Neuron (in vitro differentiated cells): ENCODE results near the gene NTF3.
"Not testable (repeated sequence)": the region's sequence is repeated elsewhere in the genome, so short reads cannot be mapped to it uniquely, and the experiment has no call there.

Experiments used
- H2AFZ ChIP-seq: one replicate; pipeline ENCODE4 v1.6.1; 2013; ENCODE audit warnings: low read depth, mild to moderate bottlenecking, inconsistent platforms, low read length, moderate library complexity
- H3K27me3 ChIP-seq: one replicate; pipeline ENCODE4 v1.6.1; 2013; ENCODE audit warnings: low read length; ENCODE audit not compliant: insufficient read depth
- H3K36me3 ChIP-seq: one replicate; pipeline ENCODE4 v1.6.1; 2013; ENCODE audit warnings: low read length; ENCODE audit not compliant: insufficient read depth
- H3K4me1 ChIP-seq: one replicate; pipeline ENCODE4 v1.6.1; 2013; ENCODE audit warnings: low read length; ENCODE audit not compliant: insufficient read depth
- H3K4me3 ChIP-seq: 2 replicates; pipeline ENCODE4 v1.5.1; 2013; ENCODE audit warnings: mild to moderate bottlenecking, low read length, moderate library complexity
- H3K9me3 ChIP-seq: one replicate; pipeline ENCODE4 v1.6.1; 2013; ENCODE audit warnings: low read length

NTF3 gene

GRCh38 chr12:5533368-5533767, 101.5 kb downstream of the NTF3 start:
- H3K4me1 ChIP-seq, result no peaks in the 10 kb centered on the region
- no peaks in the 10 kb centered on the region for H3K9me3 ChIP-seq
- no peak overlapping the region for H2AFZ ChIP-seq
- no peaks in the 10 kb centered on the region for H3K36me3 ChIP-seq
- H3K4me3 ChIP-seq, result no peak overlapping the region
- H3K27me3 ChIP-seq, result no peaks in the 10 kb centered on the region

GRCh38 chr12:5534426-5535199, 102.7 kb downstream of the NTF3 start:
- Histone ChIP-seq H3K27me3 (no peaks in the 10 kb centered on the region), H3K4me3 (no peak overlapping the region), H3K36me3 (no peaks in the 10 kb centered on the region), H3K9me3 (peaks cover 2% of the 10 kb centered on the region), H3K4me1 (no peaks in the 10 kb centered on the region), H2AFZ (no peak overlapping the region)

- no peaks in the 10 kb centered on the region for H3K36me3 ChIP-seq
- H3K27me3 ChIP-seq, result no peaks in the 10 kb centered on the region
- no peak overlapping the region for H3K4me3 ChIP-seq
- H3K9me3 ChIP-seq, result peaks cover 2% of the 10 kb centered on the region
- H2AFZ ChIP-seq, result no peak overlapping the region
- H3K4me1 ChIP-seq, result no peaks in the 10 kb centered on the region
These were observed 103.6 kb downstream of the NTF3 start for GRCh38 chr12:5535541-5535940.

GRCh38 chr12:5537026-5537615, 105.2 kb downstream of the NTF3 start:
- H2AFZ ChIP-seq, H3K36me3 ChIP-seq, H3K4me1 ChIP-seq, H3K9me3 ChIP-seq, H3K27me3 ChIP-seq, H3K4me3 ChIP-seq: not testable (repeated sequence)

- H3K4me3 ChIP-seq, result no peak overlapping the region
- H3K4me1 ChIP-seq, result no peaks in the 10 kb centered on the region
- no peak overlapping the region for H2AFZ ChIP-seq
- H3K36me3 ChIP-seq, result no peaks in the 10 kb centered on the region
- peaks cover 2% of the 10 kb centered on the region for H3K9me3 ChIP-seq
- no peaks in the 10 kb centered on the region for H3K27me3 ChIP-seq
These were observed 105.9 kb downstream of the NTF3 start for GRCh38 chr12:5537771-5538170.
